GM12878 (cell line): ENCODE measurements around the gene IL27RA. TPM values are rescaled to one million over a fixed set of nuclear protein-coding genes. Genes with fewer than 3 reads are reported as not detected.

Source experiments
- BHLHE40 ChIP-seq, 2 experiments: fragments of 450-650 bp in 1 of 2; IDR thresholded peaks; 2 replicates each; pipeline ENCODE4 v1.6.1; 2011 to 2017; ENCODE audit warnings: low read depth in 2 of 2, borderline replicate concordance in 1 of 2, improper control_type of control experiment in 1 of 2, low read length in 1 of 2, mild to moderate bottlenecking in 1 of 2
- BMI1 ChIP-seq: fragments of 450-650 bp; IDR thresholded peaks from 2 replicates; pipeline ENCODE4 v1.6.1; 2016; ENCODE audit warnings: mild to moderate bottlenecking, moderate library complexity, borderline replicate concordance
- CEBPZ ChIP-seq: fragments of 150-350 bp; IDR thresholded peaks from 2 replicates; pipeline ENCODE4 v1.6.1; 2016; ENCODE audit warnings: low read depth, low read length
- CHD1 ChIP-seq: IDR thresholded peaks from 2 replicates; pipeline ENCODE4 v1.6.1; 2012; ENCODE audit warnings: low read depth, low read length, improper control_type of control experiment
- EED ChIP-seq: sonication (generic); IDR thresholded peaks from 2 replicates; pipeline ENCODE4 v1.6.1; 2016; ENCODE audit warnings: antibody characterized with exemption, low read depth
- EGR1 ChIP-seq, 2 experiments: IDR thresholded peaks; 1 replicate in 1 of 2; 2 replicates in 1 of 2; pipeline ENCODE4 v1.6.1; 2011 to 2012; ENCODE audit warnings: low read depth in 2 of 2, low read length in 2 of 2, borderline replicate concordance in 1 of 2, mild to moderate bottlenecking in 1 of 2, moderate library complexity in 1 of 2
- ETV6 ChIP-seq, 2 experiments: fragments of 450-650 bp in 1 of 2; IDR thresholded peaks in 1 of 2; conservative IDR thresholded peaks in 1 of 2; 2 replicates each; pipeline ENCODE4 v1.6.1; 2014; ENCODE audit warnings: antibody characterized with exemption in 1 of 2, borderline replicate concordance in 1 of 2, low read depth in 1 of 2, mild to moderate bottlenecking in 1 of 2, moderate library complexity in 1 of 2
- GABPA ChIP-seq: IDR thresholded peaks from 2 replicates; pipeline ENCODE4 v1.6.1; 2014; ENCODE audit warnings: antibody characterized with exemption, low read depth, mild to moderate bottlenecking, inconsistent platforms
- HDAC6 ChIP-seq: fragments of 200-600 bp; sonication (generic); IDR thresholded peaks from one replicate; pipeline ENCODE4 v1.8.0; 2017; ENCODE audit warnings: antibody characterized with exemption; ENCODE audit not compliant: unreplicated experiment
- KLF5 ChIP-seq: fragments of 450-650 bp; IDR thresholded peaks from 2 replicates; pipeline ENCODE4 v1.6.1; 2014; ENCODE audit warnings: mild to moderate bottlenecking; ENCODE audit not compliant: partially characterized antibody
- MTA2 ChIP-seq: fragments of 450-650 bp; IDR thresholded peaks from 2 replicates; pipeline ENCODE4 v1.6.1; 2016; ENCODE audit warnings: low read depth, mild to moderate bottlenecking, moderate library complexity
- MTA3 ChIP-seq: IDR thresholded peaks from 2 replicates; pipeline ENCODE4 v1.6.1; 2012; ENCODE audit warnings: low read length, inconsistent platforms, borderline replicate concordance
- NBN ChIP-seq: fragments of 450-650 bp; IDR thresholded peaks from 2 replicates; pipeline ENCODE4 v1.6.1; 2016
- POU2F2 ChIP-seq: IDR thresholded peaks from 3 replicates; pipeline ENCODE4 v1.6.1; 2011; ENCODE audit warnings: low read depth, mild to moderate bottlenecking, low read length, borderline replicate concordance
- RUNX3 ChIP-seq: IDR thresholded peaks from 2 replicates; pipeline ENCODE4 v1.6.1; 2012; ENCODE audit warnings: low read length, inconsistent platforms
- ZBED1 ChIP-seq: IDR thresholded peaks from 2 replicates; pipeline ENCODE4 v1.6.1; 2016; ENCODE audit warnings: borderline replicate concordance
- polyA plus RNA-seq, 11 experiments: library from polyadenylated mRNA; depleted of rRNA in 4 of 11; unstranded in 6 of 11; stranded (reverse) in 5 of 11; fragments of >200 nt; fragmentation: Nextera tagmentation in 4 of 11; fragmentation: Illumina TruSeq in 1 of 11; extraction: Ambion mirVana in 4 of 11; extraction: Trizol in 1 of 11; gene quantifications; 1 replicate in 1 of 11; 2 replicates in 10 of 11; pipeline versions ENCODE4 v1.2.1 to v1.2.3, GENCODE V29; 2011 to 2016; ENCODE audit warnings: inconsistent platforms in 2 of 11, missing spikeins in 2 of 11, low read depth in 1 of 11
- total RNA-seq, 4 experiments: library from RNA; depleted of rRNA in 3 of 4; stranded (reverse); fragments of >200 nt in 3 of 4; fragmentation: Illumina TruSeq in 1 of 4; extraction: Trizol in 1 of 4; gene quantifications; 2 replicates each; pipeline versions ENCODE4 v1.2.1 to v1.2.3, GENCODE V29; 2013 to 2021
- TF ChIP-seq, protein P1 (sequence below): fragments of 450-650 bp; IDR thresholded peaks from 2 replicates; pipeline ENCODE4 v1.6.1; 2018; ENCODE audit warnings: mild to moderate bottlenecking, low read depth, moderate library complexity; ENCODE audit not compliant: partially characterized antibody
- TF ChIP-seq, protein P2 (sequence below): IDR thresholded peaks from 2 replicates; pipeline ENCODE4 v1.6.1; 2011; ENCODE audit warnings: low read depth, low read length, improper control_type of control experiment, borderline replicate concordance
- TF ChIP-seq, protein P3 (sequence below): fragments of 450-650 bp; IDR thresholded peaks from 2 replicates; pipeline ENCODE4 v1.6.1; 2017; ENCODE audit warnings: mild to moderate bottlenecking, moderate library complexity

The IL27RA gene
- total and polyA plus RNA-seq, 10 of the 15 experiments (the other 5 are each of a cell fraction or from before 2014, with no cell fraction given), result 8.4 to 63.5 (median 41.2) TPM

- TF ChIP-seq CEBPZ (no peak), BMI1 (no peak), MTA3 (0 out of 2 replicates have a peak, but pooled peaks have one; percentile 13), RUNX3 (0 out of 2 replicates have a peak, but pooled peaks have one; percentile 18), ZBED1 (peak; percentile 25; the same call in 1 of the 2 replicates), HDAC6 (no peak), MTA2 (peak; percentile 52; the same call in 1 of the 2 replicates), EED (no peak), NBN (peak; percentile 20; the same call in 1 of the 2 replicates), CHD1 (no peak), POU2F2 (no peak), BHLHE40 (IDR thresholded peaks at IDR 0.05; ENCODE audit: borderline replicate concordance in 1 of 2, low read depth in 2 of 2, low read length in 1 of 2) (no peak), EGR1 (IDR thresholded peaks at IDR 0.05; ENCODE audit: borderline replicate concordance in 1 of 2, low read depth in 2 of 2, low read length in 2 of 2) (no peak), GABPA (no peak), KLF5 (no peak), ETV6 (conservative IDR thresholded peaks at IDR 0.05 in 1 of 2, IDR thresholded peaks at IDR 0.05 in 1 of 2; ENCODE audit: borderline replicate concordance in 1 of 2, low read depth in 1 of 2) (no peak)
- TF ChIP-seq, protein P1, sequence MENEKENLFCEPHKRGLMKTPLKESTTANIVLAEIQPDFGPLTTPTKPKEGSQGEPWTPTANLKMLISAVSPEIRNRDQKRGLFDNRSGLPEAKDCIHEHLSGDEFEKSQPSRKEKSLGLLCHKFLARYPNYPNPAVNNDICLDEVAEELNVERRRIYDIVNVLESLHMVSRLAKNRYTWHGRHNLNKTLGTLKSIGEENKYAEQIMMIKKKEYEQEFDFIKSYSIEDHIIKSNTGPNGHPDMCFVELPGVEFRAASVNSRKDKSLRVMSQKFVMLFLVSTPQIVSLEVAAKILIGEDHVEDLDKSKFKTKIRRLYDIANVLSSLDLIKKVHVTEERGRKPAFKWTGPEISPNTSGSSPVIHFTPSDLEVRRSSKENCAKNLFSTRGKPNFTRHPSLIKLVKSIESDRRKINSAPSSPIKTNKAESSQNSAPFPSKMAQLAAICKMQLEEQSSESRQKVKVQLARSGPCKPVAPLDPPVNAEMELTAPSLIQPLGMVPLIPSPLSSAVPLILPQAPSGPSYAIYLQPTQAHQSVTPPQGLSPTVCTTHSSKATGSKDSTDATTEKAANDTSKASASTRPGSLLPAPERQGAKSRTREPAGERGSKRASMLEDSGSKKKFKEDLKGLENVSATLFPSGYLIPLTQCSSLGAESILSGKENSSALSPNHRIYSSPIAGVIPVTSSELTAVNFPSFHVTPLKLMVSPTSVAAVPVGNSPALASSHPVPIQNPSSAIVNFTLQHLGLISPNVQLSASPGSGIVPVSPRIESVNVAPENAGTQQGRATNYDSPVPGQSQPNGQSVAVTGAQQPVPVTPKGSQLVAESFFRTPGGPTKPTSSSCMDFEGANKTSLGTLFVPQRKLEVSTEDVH, result no peak
- TF ChIP-seq, protein P2, sequence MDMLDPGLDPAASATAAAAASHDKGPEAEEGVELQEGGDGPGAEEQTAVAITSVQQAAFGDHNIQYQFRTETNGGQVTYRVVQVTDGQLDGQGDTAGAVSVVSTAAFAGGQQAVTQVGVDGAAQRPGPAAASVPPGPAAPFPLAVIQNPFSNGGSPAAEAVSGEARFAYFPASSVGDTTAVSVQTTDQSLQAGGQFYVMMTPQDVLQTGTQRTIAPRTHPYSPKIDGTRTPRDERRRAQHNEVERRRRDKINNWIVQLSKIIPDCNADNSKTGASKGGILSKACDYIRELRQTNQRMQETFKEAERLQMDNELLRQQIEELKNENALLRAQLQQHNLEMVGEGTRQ, result no peak
- TF ChIP-seq, protein P3, sequence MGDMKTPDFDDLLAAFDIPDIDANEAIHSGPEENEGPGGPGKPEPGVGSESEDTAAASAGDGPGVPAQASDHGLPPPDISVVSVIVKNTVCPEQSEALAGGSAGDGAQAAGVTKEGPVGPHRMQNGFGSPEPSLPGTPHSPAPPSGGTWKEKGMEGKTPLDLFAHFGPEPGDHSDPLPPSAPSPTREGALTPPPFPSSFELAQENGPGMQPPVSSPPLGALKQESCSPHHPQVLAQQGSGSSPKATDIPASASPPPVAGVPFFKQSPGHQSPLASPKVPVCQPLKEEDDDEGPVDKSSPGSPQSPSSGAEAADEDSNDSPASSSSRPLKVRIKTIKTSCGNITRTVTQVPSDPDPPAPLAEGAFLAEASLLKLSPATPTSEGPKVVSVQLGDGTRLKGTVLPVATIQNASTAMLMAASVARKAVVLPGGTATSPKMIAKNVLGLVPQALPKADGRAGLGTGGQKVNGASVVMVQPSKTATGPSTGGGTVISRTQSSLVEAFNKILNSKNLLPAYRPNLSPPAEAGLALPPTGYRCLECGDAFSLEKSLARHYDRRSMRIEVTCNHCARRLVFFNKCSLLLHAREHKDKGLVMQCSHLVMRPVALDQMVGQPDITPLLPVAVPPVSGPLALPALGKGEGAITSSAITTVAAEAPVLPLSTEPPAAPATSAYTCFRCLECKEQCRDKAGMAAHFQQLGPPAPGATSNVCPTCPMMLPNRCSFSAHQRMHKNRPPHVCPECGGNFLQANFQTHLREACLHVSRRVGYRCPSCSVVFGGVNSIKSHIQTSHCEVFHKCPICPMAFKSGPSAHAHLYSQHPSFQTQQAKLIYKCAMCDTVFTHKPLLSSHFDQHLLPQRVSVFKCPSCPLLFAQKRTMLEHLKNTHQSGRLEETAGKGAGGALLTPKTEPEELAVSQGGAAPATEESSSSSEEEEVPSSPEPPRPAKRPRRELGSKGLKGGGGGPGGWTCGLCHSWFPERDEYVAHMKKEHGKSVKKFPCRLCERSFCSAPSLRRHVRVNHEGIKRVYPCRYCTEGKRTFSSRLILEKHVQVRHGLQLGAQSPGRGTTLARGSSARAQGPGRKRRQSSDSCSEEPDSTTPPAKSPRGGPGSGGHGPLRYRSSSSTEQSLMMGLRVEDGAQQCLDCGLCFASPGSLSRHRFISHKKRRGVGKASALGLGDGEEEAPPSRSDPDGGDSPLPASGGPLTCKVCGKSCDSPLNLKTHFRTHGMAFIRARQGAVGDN, result no peak
These were observed 60.4 kb downstream of the IL27RA start (continued) for GRCh38 chr19:14091813-14092462.
